Caco-2 (cell line): ENCODE measurements around the gene DYNC2H1. TPM values are rescaled to one million over a fixed set of nuclear protein-coding genes. Genes with fewer than 3 reads are reported as not detected.

Experiments used
- BruUV-seq: library from RNA; stranded (reverse); fragments of 400-500 nt; replicated peaks from 2 replicates; lab custom pipeline; 2021; lab: Mats Ljungman, UMichigan
- CTCF ChIA-PET: fragments of 300-600 bp; sonication (Branson Sonifier 250); formaldehyde crosslinking; loops from one replicate; lab custom pipeline; 2022; ENCODE audit warnings: antibody characterized with exemption; lab: Charles Lee
- POLR2A ChIA-PET: fragments of 300-600 bp; sonication (Branson Sonifier 250); formaldehyde crosslinking; loops from one replicate; lab custom pipeline; 2022; ENCODE audit warnings: antibody characterized with exemption; lab: Charles Lee
- DNase-seq, 2 experiments: peaks; one replicate each; pipeline versions ENCODE4 v3.0.0 to v3.0.0-alpha.2; 2020 to 2022
- H3K27me3 ChIP-seq: replicated peaks from 2 replicates; pipeline ENCODE4 v1.6.0; 2011; ENCODE audit warnings: low read length; ENCODE audit not compliant: control insufficient read depth, insufficient read depth
- H3K36me3 ChIP-seq: 2 replicates; pipeline ENCODE4 v1.5.1; 2011; ENCODE audit warnings: low read length; ENCODE audit not compliant: control insufficient read depth, insufficient read depth
- H3K4me1 ChIP-seq: fragments of 250-450 bp; sonication (Bioruptor Pico); 2 replicates; pipeline ENCODE4 v1.5.1; 2020; ENCODE audit warnings: mild to moderate bottlenecking
- H3K4me3 ChIP-seq: 2 replicates; pipeline ENCODE4 v1.5.1; 2011; ENCODE audit warnings: low read depth, mild to moderate bottlenecking, control low read depth, low read length
- H3K9me3 ChIP-seq: fragments of 250-450 bp; sonication (Bioruptor Pico); 2 replicates; pipeline ENCODE4 v1.5.1; 2020; ENCODE audit warnings: mild to moderate bottlenecking, moderate library complexity
- H3K27ac Mint-ChIP-seq: one replicate; pipeline ENCODE4 v1.8.0; 2022; ENCODE audit warnings: mixed read lengths; ENCODE audit not compliant: unreplicated experiment
- H3K27me3 Mint-ChIP-seq: one replicate; pipeline ENCODE4 v1.8.0; 2022; ENCODE audit warnings: mixed read lengths; ENCODE audit not compliant: insufficient read depth, unreplicated experiment
- H3K36me3 Mint-ChIP-seq: one replicate; pipeline ENCODE4 v1.8.0; 2022; ENCODE audit warnings: mild to moderate bottlenecking, mixed read lengths; ENCODE audit not compliant: insufficient read depth, unreplicated experiment
- H3K4me1 Mint-ChIP-seq: one replicate; pipeline ENCODE4 v1.8.0; 2022; ENCODE audit warnings: low read depth, mixed read lengths; ENCODE audit not compliant: unreplicated experiment
- H3K4me3 Mint-ChIP-seq: one replicate; pipeline ENCODE4 v1.8.0; 2022; ENCODE audit warnings: mild to moderate bottlenecking, moderate library complexity, mixed read lengths; ENCODE audit not compliant: unreplicated experiment
- H3K9me3 Mint-ChIP-seq: one replicate; pipeline ENCODE4 v1.8.0; 2022; ENCODE audit warnings: mixed read lengths; ENCODE audit not compliant: unreplicated experiment
- CTCF ChIP-seq, 2 experiments: fragments of 200-600 bp in 1 of 2; IDR thresholded peaks; 1 replicate in 1 of 2; 2 replicates in 1 of 2; pipeline versions ENCODE4 v1.5.1 to v1.8.0; 2011 to 2022; ENCODE audit warnings: antibody characterized with exemption in 1 of 2, control low read depth in 1 of 2, inconsistent platforms in 1 of 2, low read depth in 1 of 2, low read length in 1 of 2, mild to moderate bottlenecking in 1 of 2, moderate library complexity in 1 of 2; ENCODE audit not compliant: insufficient read depth in 1 of 2, severe bottlenecking in 1 of 2, unreplicated experiment in 1 of 2
- intact Hi-C: fragments of 100-400 bp; cut with micrococcal nuclease; formaldehyde crosslinking; loops from one replicate; pipeline ENCODE4 v1.10.0; 2022; ENCODE audit not compliant: unreplicated experiment
- total RNA-seq: library from RNA; stranded (reverse); gene quantifications from 2 replicates; pipeline ENCODE4 v1.2.3, GENCODE V29; 2022

Gene DYNC2H1
- total RNA-seq, 1 experiment from 2014 or later: 6.5 TPM

GRCh38 chr11:103434073-103434411 is 324.8 kb downstream of the DYNC2H1 start:
- no peaks in the 10 kb centered on the region for H3K36me3 ChIP-seq
- CTCF ChIA-PET: interaction anchor here (0.6 kb wide), 1 partner anchor 10 kb away, joined by 3 read pairs; no protein-coding TSS in a partner anchor
- Mint-ChIP-seq H3K27ac (no peak overlapping the region), H3K36me3 (no peaks in the 10 kb centered on the region), H3K27me3 (no peaks in the 10 kb centered on the region), H3K4me1 (peaks cover 4% of the 10 kb centered on the region), H3K9me3 (no peaks in the 10 kb centered on the region), H3K4me3 (no peak overlapping the region)
- no peaks in the 10 kb centered on the region for H3K27me3 ChIP-seq
- intact Hi-C loops: no loop called here
- no peak overlapping the region for H3K4me3 ChIP-seq
- no peak for TF ChIP-seq CTCF (IDR thresholded peaks at IDR 0.05; ENCODE audit: insufficient read depth in 1 of 2, low read depth in 1 of 2, low read length in 1 of 2, severe bottlenecking in 1 of 2, unreplicated experiment in 1 of 2)
- BruUV-seq: no TSS peak
- H3K4me1 ChIP-seq: no peaks in the 10 kb centered on the region; the same call in 1 of the 2 replicates
- H3K9me3 ChIP-seq: no peaks in the 10 kb centered on the region
- POLR2A ChIA-PET: no interaction called here
- DNase-seq: no peak

GRCh38 chr11:103436131-103436770 is 327.0 kb downstream of the DYNC2H1 start:
- CTCF ChIA-PET: no interaction called here
- no peaks in the 10 kb centered on the region for H3K36me3 ChIP-seq
- H3K4me1 Mint-ChIP-seq: peaks cover 6% of the 10 kb centered on the region
- H3K4me1 ChIP-seq: no peaks in the 10 kb centered on the region
- H3K27me3 Mint-ChIP-seq: no peaks in the 10 kb centered on the region
- no peak for DNase-seq
- no peak overlapping the region for H3K4me3 Mint-ChIP-seq
- POLR2A ChIA-PET: no interaction called here
- H3K4me3 ChIP-seq: no peak overlapping the region
- H3K9me3 ChIP-seq: no peaks in the 10 kb centered on the region
- no peaks in the 10 kb centered on the region for H3K36me3 Mint-ChIP-seq
- no peak for TF ChIP-seq CTCF (IDR thresholded peaks at IDR 0.05; ENCODE audit: insufficient read depth in 1 of 2, low read depth in 1 of 2, low read length in 1 of 2, severe bottlenecking in 1 of 2, unreplicated experiment in 1 of 2)
- intact Hi-C loops: loop anchor here (5.0 kb wide), 1 partner anchor 166 kb away; no protein-coding TSS in a partner anchor
- H3K9me3 Mint-ChIP-seq: no peaks in the 10 kb centered on the region
- BruUV-seq: no TSS peak
- H3K27me3 ChIP-seq: no peaks in the 10 kb centered on the region
- H3K27ac Mint-ChIP-seq: no peak overlapping the region

- peaks cover 6% of the 10 kb centered on the region for H3K4me1 Mint-ChIP-seq
- no peak for DNase-seq
- CTCF ChIA-PET: no interaction called here
- no peaks in the 10 kb centered on the region for H3K36me3 ChIP-seq
- H3K9me3 ChIP-seq: no peaks in the 10 kb centered on the region
- no peak for TF ChIP-seq CTCF (IDR thresholded peaks at IDR 0.05; ENCODE audit: insufficient read depth in 1 of 2, low read depth in 1 of 2, low read length in 1 of 2, severe bottlenecking in 1 of 2, unreplicated experiment in 1 of 2)
- H3K27me3 Mint-ChIP-seq: no peaks in the 10 kb centered on the region
- no peak overlapping the region for H3K4me3 Mint-ChIP-seq
- intact Hi-C loops: no loop called here
- no peaks in the 10 kb centered on the region for H3K9me3 Mint-ChIP-seq
- no peak overlapping the region for H3K4me3 ChIP-seq
- H3K27me3 ChIP-seq: no peaks in the 10 kb centered on the region
- no peak overlapping the region for H3K27ac Mint-ChIP-seq
- no peaks in the 10 kb centered on the region for H3K4me1 ChIP-seq
- POLR2A ChIA-PET: no interaction called here
- H3K36me3 Mint-ChIP-seq: no peaks in the 10 kb centered on the region
- no TSS peak for BruUV-seq
Measured at GRCh38 chr11:103441021-103441420, 331.8 kb downstream of the DYNC2H1 start.
